ENCODE measurements around the gene LHPP.

GRCh38 chr10:124632064-124632531, 170.5 kb downstream of the LHPP start:
- TF ChIP-seq CTCF (IDR thresholded peaks at IDR 0.05) (no peak), RCOR1 (IDR thresholded peaks at IDR 0.05; ENCODE audit: low read depth, low read length) (no peak), POLR2A (IDR thresholded peaks at IDR 0.05; ENCODE audit: low read length) (no peak), JUN (IDR thresholded peaks at IDR 0.05) (no peak), PBX3 (IDR thresholded peaks at IDR 0.05) (no peak), REST (IDR thresholded peaks at IDR 0.05) (no peak), MYC (IDR thresholded peaks at IDR 0.05; ENCODE audit: borderline replicate concordance, low read length) (no peak), EP300 (IDR thresholded peaks at IDR 0.05) (no peak), USF2 (IDR thresholded peaks at IDR 0.05) (no peak), BHLHE40 (IDR thresholded peaks at IDR 0.05; ENCODE audit: low read depth, low read length) (no peak), RFX5 (IDR thresholded peaks at IDR 0.05) (no peak), SREBF2 (IDR thresholded peaks at IDR 0.05) (no peak)
